ENCODE measurements around the gene RPL14. TPM values are rescaled to one million over a fixed set of nuclear protein-coding genes. Genes with fewer than 3 reads are reported as not detected.

Gene RPL14
- polyA plus RNA-seq, 1 of the 3 experiments (the other 2 are of a cell fraction), result 416 TPM

DNA sequence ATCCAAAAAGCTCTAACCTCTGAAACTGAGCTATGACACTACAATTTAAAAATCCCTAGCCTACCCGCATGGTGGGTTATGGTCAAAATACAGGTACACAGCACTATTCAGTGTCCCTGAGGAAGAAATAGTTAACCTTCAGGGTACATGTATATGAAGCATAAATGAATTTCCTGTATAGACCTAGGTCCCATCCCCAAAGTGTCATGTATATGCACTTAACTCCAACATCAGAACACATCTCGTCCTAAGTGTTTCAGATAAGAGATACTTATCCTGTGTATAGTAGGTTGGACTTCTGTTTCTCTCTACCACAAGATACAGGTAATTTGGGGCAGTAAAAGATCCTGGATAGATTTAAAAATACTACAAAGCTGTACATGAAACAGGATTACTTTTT lies 6.4 kb downstream of the RPL14 start:
- H3K9me3 ChIP-seq, result no peaks in the 10 kb centered on the region
- peaks cover 26% of the 10 kb centered on the region for H4K20me1 ChIP-seq (ENCODE audit: insufficient read depth)
- no peak overlapping the region for H3K4me3 ChIP-seq (ENCODE audit: low read depth in 2 of 2, low read length in 1 of 2)
- H3K9ac ChIP-seq, result no peak overlapping the region
- H2AFZ ChIP-seq (ENCODE audit: low read depth), result no peak overlapping the region
- H3K27ac ChIP-seq (ENCODE audit: low read depth in 2 of 2, low read length in 1 of 2), result no peak overlapping the region
- H3K79me2 ChIP-seq (ENCODE audit: insufficient read depth), result peaks cover 29% of the 10 kb centered on the region
- H3K4me1 ChIP-seq (ENCODE audit: control insufficient read depth in 1 of 2, insufficient read depth in 2 of 2, low read depth in 1 of 2, low read length in 1 of 2), result peaks cover 0 to 2% of the 10 kb centered on the region in 2 experiments; a peak in 1 of 4 replicates
- DNase-seq, result no peak
- no peaks in the 10 kb centered on the region for H3K27me3 ChIP-seq (ENCODE audit: insufficient read depth)
- H3F3A ChIP-seq (replicated peaks; ENCODE audit: insufficient read depth), result peaks cover 63% of the 10 kb centered on the region
- CTCF ChIA-PET, result interaction anchor here (1.0 kb wide), 1 partner anchor 15 kb away, joined by 3 read pairs; no protein-coding TSS in a partner anchor
- H3K36me3 ChIP-seq (replicated peaks in 1 of 2; ENCODE audit: control insufficient read depth in 1 of 2, insufficient read depth in 2 of 2, low read length in 1 of 2), result peaks cover 39 to 56% of the 10 kb centered on the region in 2 experiments
- no peak overlapping the region for H3K4me2 ChIP-seq
- no peaks in the 10 kb centered on the region for H3K9me2 ChIP-seq
- TF ChIP-seq ELF1 (IDR thresholded peaks at IDR 0.05) (no peak), TAF1 (IDR thresholded peaks at IDR 0.05; ENCODE audit: borderline replicate concordance, low read depth, low read length) (no peak), EZH2phosphoT487 (IDR thresholded peaks at IDR 0.05; ENCODE audit: borderline replicate concordance, low read depth) (no peak), MXI1 (IDR thresholded peaks at IDR 0.05; ENCODE audit: low read depth, low read length) (no peak), TEAD4 (IDR thresholded peaks at IDR 0.05; ENCODE audit: borderline replicate concordance, insufficient read depth) (no peak), RXRA (IDR thresholded peaks at IDR 0.05; ENCODE audit: borderline replicate concordance, low read depth) (no peak), FOXM1 (IDR thresholded peaks at IDR 0.05; ENCODE audit: low read depth) (no peak), POLR2AphosphoS5 (IDR thresholded peaks at IDR 0.05; ENCODE audit: low read depth, low read length) (no peak), FOSL2 (IDR thresholded peaks at IDR 0.05; ENCODE audit: borderline replicate concordance, low read depth) (no peak), MEF2A (IDR thresholded peaks at IDR 0.05; ENCODE audit: borderline replicate concordance, low read depth) (no peak), RFX5 (IDR thresholded peaks at IDR 0.05; ENCODE audit: low read length) (no peak)
- TF ChIP-seq, protein P1, sequence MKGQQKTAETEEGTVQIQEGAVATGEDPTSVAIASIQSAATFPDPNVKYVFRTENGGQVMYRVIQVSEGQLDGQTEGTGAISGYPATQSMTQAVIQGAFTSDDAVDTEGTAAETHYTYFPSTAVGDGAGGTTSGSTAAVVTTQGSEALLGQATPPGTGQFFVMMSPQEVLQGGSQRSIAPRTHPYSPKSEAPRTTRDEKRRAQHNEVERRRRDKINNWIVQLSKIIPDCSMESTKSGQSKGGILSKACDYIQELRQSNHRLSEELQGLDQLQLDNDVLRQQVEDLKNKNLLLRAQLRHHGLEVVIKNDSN (IDR thresholded peaks at IDR 0.05; ENCODE audit: borderline replicate concordance, low read depth), result no peak
- WGBS (ENCODE audit: low lambda C conversion rate), result 100% methylated on average over 2 of the region's 2 CpGs
- POLR2A ChIA-PET, result interaction anchor here (0.6 to 1.3 kb wide), 2 partner anchors 12 to 42 kb away, joined by 3 to 4 read pairs; partner anchors contain the start of gene ZNF620

DNA sequence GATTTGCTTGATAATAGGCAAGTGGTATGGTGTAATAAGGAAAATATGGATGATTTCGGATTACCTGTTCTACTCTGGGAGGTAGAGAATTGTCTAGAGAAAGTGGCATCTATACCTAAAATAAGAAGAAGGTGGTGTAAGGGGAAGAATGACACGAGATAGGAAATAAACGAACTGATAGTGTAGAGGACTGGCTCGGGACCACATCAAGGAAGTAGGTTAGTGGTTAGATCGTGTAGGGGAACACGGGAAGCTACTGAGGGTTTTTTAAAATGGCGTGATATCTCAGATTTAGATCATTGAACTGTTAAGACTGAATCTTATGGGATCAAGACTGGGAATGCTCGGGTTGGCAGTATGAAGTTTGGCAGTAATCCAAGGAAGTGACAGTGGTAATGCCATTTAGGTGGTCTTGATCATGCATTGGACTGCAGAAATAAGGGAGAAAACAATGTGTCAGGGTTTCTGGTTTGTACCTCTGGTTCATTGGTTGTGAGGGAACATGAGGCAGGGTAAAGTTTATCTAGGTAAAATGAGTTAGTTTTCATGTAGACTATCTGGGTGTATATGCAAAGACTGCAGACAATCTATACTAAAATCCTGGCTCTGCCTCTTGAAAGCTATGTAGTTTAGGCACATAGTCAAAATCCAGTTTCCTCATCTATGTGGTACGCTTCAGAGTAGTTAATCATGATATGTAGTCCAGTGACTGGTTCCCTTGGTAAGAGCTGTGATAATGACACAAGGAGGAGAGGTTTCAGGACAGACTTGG lies 7.4 kb downstream of the RPL14 start:
- no peak for DNase-seq
- no peak overlapping the region; a peak in 1 of 4 replicates for H3K27ac ChIP-seq (ENCODE audit: low read depth in 2 of 2, low read length in 1 of 2)
- TF ChIP-seq, protein P2, sequence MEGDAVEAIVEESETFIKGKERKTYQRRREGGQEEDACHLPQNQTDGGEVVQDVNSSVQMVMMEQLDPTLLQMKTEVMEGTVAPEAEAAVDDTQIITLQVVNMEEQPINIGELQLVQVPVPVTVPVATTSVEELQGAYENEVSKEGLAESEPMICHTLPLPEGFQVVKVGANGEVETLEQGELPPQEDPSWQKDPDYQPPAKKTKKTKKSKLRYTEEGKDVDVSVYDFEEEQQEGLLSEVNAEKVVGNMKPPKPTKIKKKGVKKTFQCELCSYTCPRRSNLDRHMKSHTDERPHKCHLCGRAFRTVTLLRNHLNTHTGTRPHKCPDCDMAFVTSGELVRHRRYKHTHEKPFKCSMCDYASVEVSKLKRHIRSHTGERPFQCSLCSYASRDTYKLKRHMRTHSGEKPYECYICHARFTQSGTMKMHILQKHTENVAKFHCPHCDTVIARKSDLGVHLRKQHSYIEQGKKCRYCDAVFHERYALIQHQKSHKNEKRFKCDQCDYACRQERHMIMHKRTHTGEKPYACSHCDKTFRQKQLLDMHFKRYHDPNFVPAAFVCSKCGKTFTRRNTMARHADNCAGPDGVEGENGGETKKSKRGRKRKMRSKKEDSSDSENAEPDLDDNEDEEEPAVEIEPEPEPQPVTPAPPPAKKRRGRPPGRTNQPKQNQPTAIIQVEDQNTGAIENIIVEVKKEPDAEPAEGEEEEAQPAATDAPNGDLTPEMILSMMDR (IDR thresholded peaks at IDR 0.05), result no peak
- TF ChIP-seq POLR2AphosphoS5 (IDR thresholded peaks at IDR 0.05; ENCODE audit: low read depth, low read length), result peak; percentile 58
- 0 out of 2 replicates have a peak, but pooled peaks have one; percentile 6 for TF ChIP-seq NFIC (IDR thresholded peaks at IDR 0.05; ENCODE audit: borderline replicate concordance)
- peaks cover 19% of the 10 kb centered on the region for H3K79me2 ChIP-seq (ENCODE audit: insufficient read depth)
- no peaks in the 10 kb centered on the region for H3K9me2 ChIP-seq
- H3K36me3 ChIP-seq (replicated peaks in 1 of 2; ENCODE audit: control insufficient read depth in 1 of 2, insufficient read depth in 2 of 2, low read length in 1 of 2), result peaks cover 32 to 47% of the 10 kb centered on the region in 2 experiments
- no peaks in the 10 kb centered on the region for H3K27me3 ChIP-seq (ENCODE audit: insufficient read depth)
- ChIA-PET CTCF (interaction anchor here (1.0 kb wide), 1 partner anchor 14 kb away, joined by 3 read pairs; no protein-coding TSS in a partner anchor), POLR2A (interaction anchor here (1.3 to 1.5 kb wide), 2 partner anchors 11 to 41 kb away, joined by 4 read pairs; partner anchors contain the start of gene ZNF620)
- H3K4me3 ChIP-seq (ENCODE audit: low read depth in 2 of 2, low read length in 1 of 2), result no peak overlapping the region
- H2AFZ ChIP-seq (ENCODE audit: low read depth), result no peak overlapping the region
- no peaks in the 10 kb centered on the region for H3K4me1 ChIP-seq (ENCODE audit: control insufficient read depth in 1 of 2, insufficient read depth in 2 of 2, low read depth in 1 of 2, low read length in 1 of 2)
- no peak overlapping the region for H3K9ac ChIP-seq
- no peak overlapping the region for H3K4me2 ChIP-seq
- peaks cover 63% of the 10 kb centered on the region for H3F3A ChIP-seq (replicated peaks; ENCODE audit: insufficient read depth)
- WGBS (ENCODE audit: low lambda C conversion rate), result 89% methylated on average over 8 of the region's 9 CpGs
- peaks cover 16% of the 10 kb centered on the region for H4K20me1 ChIP-seq (ENCODE audit: insufficient read depth)
- H3K9me3 ChIP-seq, result no peaks in the 10 kb centered on the region
